WERI-Rb-1 (cell line): Measurements from ENCODE around the gene ZNF846.

Experiments used
- DNase-seq: peaks from one replicate; pipeline ENCODE4 v3.0.0-alpha.2; 2020
- H3K27ac ChIP-seq: fragments of 250-450 bp; sonication (Bioruptor Pico); 2 replicates; pipeline ENCODE4 v1.5.1; 2020; ENCODE audit warnings: mild to moderate bottlenecking, moderate library complexity
- H3K27me3 ChIP-seq: fragments of 250-450 bp; sonication (Bioruptor Pico); 2 replicates; pipeline ENCODE4 v1.5.1; 2021; ENCODE audit warnings: mild to moderate bottlenecking, low read depth, moderate library complexity; ENCODE audit not compliant: insufficient read depth, severe bottlenecking
- H3K36me3 ChIP-seq: fragments of 250-450 bp; sonication (Bioruptor Pico); 2 replicates; pipeline ENCODE4 v1.5.1; 2020; ENCODE audit warnings: mild to moderate bottlenecking, moderate library complexity
- H3K4me3 ChIP-seq: 2 replicates; pipeline ENCODE4 v1.5.1; 2011; ENCODE audit warnings: low read depth, mild to moderate bottlenecking, control low read depth, low read length
- H3K9me3 ChIP-seq: fragments of 250-450 bp; sonication (Bioruptor Pico); 2 replicates; pipeline ENCODE4 v1.5.1; 2021; ENCODE audit warnings: mild to moderate bottlenecking, moderate library complexity; ENCODE audit not compliant: severe bottlenecking
- CTCF ChIP-seq: IDR thresholded peaks from 2 replicates; pipeline ENCODE4 v1.5.1; 2011; ENCODE audit warnings: low read depth, mild to moderate bottlenecking, control low read depth, inconsistent platforms, low read length

Gene ZNF846

GRCh38 chr19:9711815-9712214 is 56.7 kb downstream of the ZNF846 start:
- Histone ChIP-seq H3K27me3 (no peaks in the 10 kb centered on the region), H3K4me3 (no peak overlapping the region), H3K36me3 (no peaks in the 10 kb centered on the region), H3K27ac (no peak overlapping the region), H3K9me3 (peaks cover 5% of the 10 kb centered on the region)
- no peak for TF ChIP-seq CTCF
- no peak for DNase-seq

GRCh38 chr19:9709305-9709704 is 59.2 kb downstream of the ZNF846 start:
- Histone ChIP-seq H3K4me3 (no peak overlapping the region), H3K27me3 (no peaks in the 10 kb centered on the region), H3K9me3 (peaks cover 5% of the 10 kb centered on the region), H3K27ac (no peak overlapping the region), H3K36me3 (no peaks in the 10 kb centered on the region)
- no peak for TF ChIP-seq CTCF
- no peak for DNase-seq

GRCh38 chr19:9705836-9706235 is 62.7 kb downstream of the ZNF846 start:
- Histone ChIP-seq H3K9me3 (peaks cover 3% of the 10 kb centered on the region), H3K36me3 (no peaks in the 10 kb centered on the region), H3K4me3 (no peak overlapping the region), H3K27ac (no peak overlapping the region), H3K27me3 (no peaks in the 10 kb centered on the region)
- no peak for DNase-seq
- no peak for TF ChIP-seq CTCF

GRCh38 chr19:9702186-9702585 is 66.4 kb downstream of the ZNF846 start:
- no peak for TF ChIP-seq CTCF

More at GRCh38 chr19:9702186-9702585, 66.4 kb downstream of the ZNF846 start:
- no peak overlapping the region for H3K27ac ChIP-seq
- DNase-seq: no peak
- no peaks in the 10 kb centered on the region for H3K9me3 ChIP-seq
- no peaks in the 10 kb centered on the region for H3K27me3 ChIP-seq
- H3K36me3 ChIP-seq: no peaks in the 10 kb centered on the region
- no peak overlapping the region for H3K4me3 ChIP-seq
